GM23338 (cell line): ENCODE data around the gene ERFE. TPM values are rescaled to one million over a fixed set of nuclear protein-coding genes. Genes with fewer than 3 reads are reported as not detected.

Experiments used
- ATAC-seq: fragments of 200-7000 bp; cut with Tn5 transposase; 3 replicates; pipeline ENCODE4 v1.9.1; 2020
- DNase-seq: peaks from one replicate; pipeline ENCODE4 v3.0.0-alpha.2; 2015; ENCODE audit warnings: low spot score
- H2AFZ ChIP-seq: fragments of 200-600 bp; sonication (generic); 2 replicates; pipeline ENCODE4 v1.8.0; 2016; ENCODE audit warnings: antibody characterized with exemption, mild to moderate bottlenecking, moderate library complexity
- H3F3A ChIP-seq: fragments of 200-600 bp; sonication (generic); replicated peaks from 2 replicates; pipeline ENCODE4 v1.8.0; 2017; ENCODE audit warnings: antibody characterized with exemption, mixed run types, low read depth
- H3K27ac ChIP-seq: fragments of 200-600 bp; sonication (generic); 2 replicates; pipeline ENCODE4 v1.6.1; 2016; ENCODE audit warnings: low read depth
- H3K27me3 ChIP-seq: fragments of 200-600 bp; sonication (generic); 2 replicates; pipeline ENCODE4 v1.8.0; 2016; ENCODE audit warnings: mild to moderate bottlenecking, mixed run types, moderate library complexity; ENCODE audit not compliant: insufficient read depth
- H3K36me3 ChIP-seq: fragments of 200-600 bp; sonication (generic); 2 replicates; pipeline ENCODE4 v1.8.0; 2016; ENCODE audit warnings: mild to moderate bottlenecking; ENCODE audit not compliant: insufficient read depth
- H3K4me1 ChIP-seq: fragments of 200-600 bp; sonication (generic); 2 replicates; pipeline ENCODE4 v1.8.0; 2016; ENCODE audit warnings: mild to moderate bottlenecking, moderate library complexity; ENCODE audit not compliant: insufficient read depth
- H3K4me2 ChIP-seq: fragments of 200-600 bp; sonication (generic); 2 replicates; pipeline ENCODE4 v1.7.1; 2017; ENCODE audit warnings: mixed run types
- H3K4me3 ChIP-seq: fragments of 200-600 bp; sonication (generic); 2 replicates; pipeline ENCODE4 v1.6.1; 2016; ENCODE audit warnings: mixed run types
- H3K79me2 ChIP-seq: fragments of 200-600 bp; sonication (generic); replicated peaks from 2 replicates; pipeline ENCODE4 v1.8.0; 2017; ENCODE audit warnings: mild to moderate bottlenecking; ENCODE audit not compliant: insufficient read depth
- H3K9me2 ChIP-seq: fragments of 200-600 bp; sonication (generic); 2 replicates; pipeline ENCODE4 v1.8.0; 2017; ENCODE audit not compliant: insufficient read depth
- H4K20me1 ChIP-seq: fragments of 200-600 bp; sonication (generic); replicated peaks from 2 replicates; pipeline ENCODE4 v1.8.0; 2017; ENCODE audit warnings: mild to moderate bottlenecking; ENCODE audit not compliant: insufficient read depth
- H3K27ac Mint-ChIP-seq: 2 replicates; pipeline ENCODE4 v1.8.0; 2020; ENCODE audit warnings: inconsistent platforms, mild to moderate bottlenecking, moderate library complexity, mixed read lengths
- H3K27me3 Mint-ChIP-seq: 3 replicates; pipeline ENCODE4 v1.8.0; 2022; ENCODE audit warnings: low read depth, mild to moderate bottlenecking, moderate library complexity, mixed read lengths, inconsistent platforms; ENCODE audit not compliant: insufficient read depth, poor library complexity
- H3K36me3 Mint-ChIP-seq: 3 replicates; pipeline ENCODE4 v1.8.0; 2021; ENCODE audit warnings: low read depth, mild to moderate bottlenecking, inconsistent platforms, moderate library complexity, mixed read lengths
- H3K4me1 Mint-ChIP-seq: 3 replicates; pipeline ENCODE4 v1.8.0; 2020; ENCODE audit warnings: mild to moderate bottlenecking, inconsistent platforms, mixed read lengths
- H3K4me3 Mint-ChIP-seq: 3 replicates; pipeline ENCODE4 v1.8.0; 2021; ENCODE audit warnings: moderate library complexity, mild to moderate bottlenecking, inconsistent platforms, mixed read lengths
- H3K9me3 Mint-ChIP-seq: 3 replicates; pipeline ENCODE4 v1.8.0; 2020; ENCODE audit warnings: moderate library complexity, mild to moderate bottlenecking, inconsistent platforms, mixed read lengths
- CREB1 ChIP-seq: fragments of 250-450 bp; sonication (Bioruptor Pico); IDR thresholded peaks from 2 replicates; pipeline ENCODE4 v1.5.0; 2020; ENCODE audit warnings: low read depth, mild to moderate bottlenecking, moderate library complexity
- EZH2 ChIP-seq: fragments of 200-600 bp; sonication (generic); IDR thresholded peaks from one replicate; pipeline ENCODE4 v1.8.0; 2017; ENCODE audit warnings: antibody characterized with exemption, mild to moderate bottlenecking, low read depth; ENCODE audit not compliant: unreplicated experiment
- EZH2phosphoT487 ChIP-seq: fragments of 200-600 bp; sonication (generic); IDR thresholded peaks from one replicate; pipeline ENCODE4 v1.8.1; 2018; ENCODE audit warnings: antibody characterized with exemption; ENCODE audit not compliant: unreplicated experiment
- JUNB ChIP-seq: IDR thresholded peaks from one replicate; pipeline ENCODE4 v1.6.1; 2016; ENCODE audit warnings: antibody characterized with exemption; ENCODE audit not compliant: unreplicated experiment
- NANOG ChIP-seq: IDR thresholded peaks from 2 replicates; pipeline ENCODE4 v1.6.1; 2016; ENCODE audit warnings: antibody characterized with exemption, borderline replicate concordance
- POLR2AphosphoS5 ChIP-seq: IDR thresholded peaks from 2 replicates; pipeline ENCODE4 v1.6.1; 2016; ENCODE audit warnings: antibody characterized with exemption, low read depth
- ZNF114 ChIP-seq: fragments of 250-450 bp; sonication (Bioruptor Pico); IDR thresholded peaks from 2 replicates; pipeline ENCODE4 v1.5.0; 2020; ENCODE audit warnings: mild to moderate bottlenecking, moderate library complexity
- ZNF331 ChIP-seq: fragments of 250-450 bp; sonication (Bioruptor Pico); IDR thresholded peaks from 2 replicates; pipeline ENCODE4 v1.5.0; 2020; ENCODE audit warnings: low read depth, mild to moderate bottlenecking, moderate library complexity
- polyA plus RNA-seq: library from polyadenylated mRNA; unstranded; fragments of >200 nt; fragmentation: Nextera tagmentation; extraction: Ambion mirVana; gene quantifications from 2 replicates; pipeline ENCODE4 v1.2.1, GENCODE V29; 2016
- total RNA-seq: library from RNA; depleted of rRNA; stranded (reverse); fragments of >200 nt; shearing (Covaris generic); gene quantifications from 2 replicates; pipeline ENCODE4 v1.2.3, GENCODE V29; 2014
- TF ChIP-seq, protein P1 (sequence below), 2 experiments: fragments of 200-600 bp in 1 of 2; sonication (generic) in 1 of 2; conservative IDR thresholded peaks; 2 replicates each; pipeline versions ENCODE4 v1.5.1 to v1.6.1; 2016 to 2017; ENCODE audit warnings: antibody characterized with exemption in 2 of 2, low read depth in 2 of 2, mild to moderate bottlenecking in 2 of 2, moderate library complexity in 1 of 2
- TF ChIP-seq, protein P2 (sequence below): IDR thresholded peaks from 2 replicates; pipeline ENCODE4 v1.6.1; 2016; ENCODE audit warnings: antibody characterized with exemption
- TF ChIP-seq, protein P3 (sequence below): fragments of 250-450 bp; sonication (Bioruptor Pico); IDR thresholded peaks from 2 replicates; pipeline ENCODE4 v1.5.0; 2020; ENCODE audit warnings: mild to moderate bottlenecking, moderate library complexity

The ERFE gene
- total and polyA plus RNA-seq, 2 experiments from 2014 or later, result 1.0 to 3.3 TPM

DNA sequence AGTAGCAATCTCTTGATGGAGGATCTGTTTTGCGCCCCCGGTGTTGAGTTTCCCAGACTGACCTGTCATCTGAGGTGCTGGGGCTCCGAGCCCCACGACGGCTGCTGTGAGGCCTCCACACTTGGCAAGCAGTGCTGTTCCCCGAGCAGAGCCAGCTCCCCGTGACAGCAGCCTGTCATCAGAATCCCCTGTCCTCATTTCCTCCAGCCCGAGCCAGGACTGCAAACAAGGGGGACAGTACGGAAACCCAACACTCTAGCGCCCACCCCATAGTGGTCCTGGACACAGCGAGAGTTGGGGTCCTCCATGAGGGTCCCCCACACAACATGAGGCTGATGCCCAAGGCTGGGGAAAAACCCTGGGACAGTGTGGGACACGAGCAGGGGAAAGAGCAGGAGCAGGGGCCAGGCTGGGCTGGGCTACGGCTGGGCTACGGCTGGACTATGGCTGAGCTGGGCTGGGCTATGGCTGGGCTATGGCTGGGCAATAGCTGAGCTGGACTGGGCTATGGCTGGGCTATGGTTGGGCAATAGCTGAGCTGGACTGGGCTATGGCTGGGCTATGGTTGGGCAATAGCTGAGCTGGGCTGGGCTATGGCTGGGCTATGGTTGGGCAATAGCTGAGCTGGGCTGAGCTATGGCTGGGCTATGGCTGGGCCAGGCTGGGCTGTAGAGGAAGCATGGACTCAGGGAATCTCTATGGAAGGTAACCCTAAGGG is 21.8 kb upstream of the ERFE start:
- Mint-ChIP-seq H3K27ac (no peak overlapping the region), H3K9me3 (no peaks in the 10 kb centered on the region)

DNA sequence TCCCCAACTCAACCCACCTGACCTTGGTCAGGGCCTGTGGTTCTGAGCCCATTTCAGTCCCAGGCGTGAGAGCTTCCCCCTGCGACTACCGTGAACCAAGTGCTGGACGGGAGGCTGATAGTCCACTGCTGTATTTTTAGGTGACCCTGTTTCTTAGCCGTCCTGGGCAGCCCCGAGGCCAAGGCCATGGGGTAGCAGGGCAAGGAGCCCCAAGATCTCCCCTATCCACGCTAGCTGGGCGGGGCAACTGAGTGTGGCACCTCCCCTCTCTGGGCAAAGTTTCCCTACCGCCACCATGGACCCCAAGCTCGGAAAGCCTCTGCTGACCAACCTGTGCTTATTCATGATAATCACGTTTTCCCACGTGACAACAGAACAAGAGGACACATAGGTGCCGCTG is 20.9 kb upstream of the ERFE start:
- Mint-ChIP-seq H3K4me3 (no peak overlapping the region), H3K27me3 (peaks cover 8% of the 10 kb centered on the region), H3K27ac (no peak overlapping the region), H3K9me3 (no peaks in the 10 kb centered on the region), H3K4me1 (peaks cover 5% of the 10 kb centered on the region; the same call in 1 of the 3 replicates), H3K36me3 (no peaks in the 10 kb centered on the region)
- Histone ChIP-seq H2AFZ (no peak overlapping the region), H3K27me3 (no peaks in the 10 kb centered on the region), H3K4me1 (no peaks in the 10 kb centered on the region), H3K79me2 (no peaks in the 10 kb centered on the region), H3K4me3 (no peak overlapping the region), H3K4me2 (no peak overlapping the region), H3K9me2 (no peaks in the 10 kb centered on the region), H4K20me1 (no peaks in the 10 kb centered on the region), H3K36me3 (no peaks in the 10 kb centered on the region), H3F3A (no peaks in the 10 kb centered on the region), H3K27ac (no peak overlapping the region)
- DNase-seq (no peak), ATAC-seq (no peak)
- TF ChIP-seq ZNF114, result no peak
- no peak for TF ChIP-seq ZNF331 (CRISPR knock-in tag)
- TF ChIP-seq, protein P1, sequence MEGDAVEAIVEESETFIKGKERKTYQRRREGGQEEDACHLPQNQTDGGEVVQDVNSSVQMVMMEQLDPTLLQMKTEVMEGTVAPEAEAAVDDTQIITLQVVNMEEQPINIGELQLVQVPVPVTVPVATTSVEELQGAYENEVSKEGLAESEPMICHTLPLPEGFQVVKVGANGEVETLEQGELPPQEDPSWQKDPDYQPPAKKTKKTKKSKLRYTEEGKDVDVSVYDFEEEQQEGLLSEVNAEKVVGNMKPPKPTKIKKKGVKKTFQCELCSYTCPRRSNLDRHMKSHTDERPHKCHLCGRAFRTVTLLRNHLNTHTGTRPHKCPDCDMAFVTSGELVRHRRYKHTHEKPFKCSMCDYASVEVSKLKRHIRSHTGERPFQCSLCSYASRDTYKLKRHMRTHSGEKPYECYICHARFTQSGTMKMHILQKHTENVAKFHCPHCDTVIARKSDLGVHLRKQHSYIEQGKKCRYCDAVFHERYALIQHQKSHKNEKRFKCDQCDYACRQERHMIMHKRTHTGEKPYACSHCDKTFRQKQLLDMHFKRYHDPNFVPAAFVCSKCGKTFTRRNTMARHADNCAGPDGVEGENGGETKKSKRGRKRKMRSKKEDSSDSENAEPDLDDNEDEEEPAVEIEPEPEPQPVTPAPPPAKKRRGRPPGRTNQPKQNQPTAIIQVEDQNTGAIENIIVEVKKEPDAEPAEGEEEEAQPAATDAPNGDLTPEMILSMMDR (conservative IDR thresholded peaks at IDR 0.05; ENCODE audit: low read depth in 2 of 2), result no peak
- TF ChIP-seq, protein P2, sequence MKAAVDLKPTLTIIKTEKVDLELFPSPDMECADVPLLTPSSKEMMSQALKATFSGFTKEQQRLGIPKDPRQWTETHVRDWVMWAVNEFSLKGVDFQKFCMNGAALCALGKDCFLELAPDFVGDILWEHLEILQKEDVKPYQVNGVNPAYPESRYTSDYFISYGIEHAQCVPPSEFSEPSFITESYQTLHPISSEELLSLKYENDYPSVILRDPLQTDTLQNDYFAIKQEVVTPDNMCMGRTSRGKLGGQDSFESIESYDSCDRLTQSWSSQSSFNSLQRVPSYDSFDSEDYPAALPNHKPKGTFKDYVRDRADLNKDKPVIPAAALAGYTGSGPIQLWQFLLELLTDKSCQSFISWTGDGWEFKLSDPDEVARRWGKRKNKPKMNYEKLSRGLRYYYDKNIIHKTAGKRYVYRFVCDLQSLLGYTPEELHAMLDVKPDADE, result no peak
- TF ChIP-seq, protein P3, sequence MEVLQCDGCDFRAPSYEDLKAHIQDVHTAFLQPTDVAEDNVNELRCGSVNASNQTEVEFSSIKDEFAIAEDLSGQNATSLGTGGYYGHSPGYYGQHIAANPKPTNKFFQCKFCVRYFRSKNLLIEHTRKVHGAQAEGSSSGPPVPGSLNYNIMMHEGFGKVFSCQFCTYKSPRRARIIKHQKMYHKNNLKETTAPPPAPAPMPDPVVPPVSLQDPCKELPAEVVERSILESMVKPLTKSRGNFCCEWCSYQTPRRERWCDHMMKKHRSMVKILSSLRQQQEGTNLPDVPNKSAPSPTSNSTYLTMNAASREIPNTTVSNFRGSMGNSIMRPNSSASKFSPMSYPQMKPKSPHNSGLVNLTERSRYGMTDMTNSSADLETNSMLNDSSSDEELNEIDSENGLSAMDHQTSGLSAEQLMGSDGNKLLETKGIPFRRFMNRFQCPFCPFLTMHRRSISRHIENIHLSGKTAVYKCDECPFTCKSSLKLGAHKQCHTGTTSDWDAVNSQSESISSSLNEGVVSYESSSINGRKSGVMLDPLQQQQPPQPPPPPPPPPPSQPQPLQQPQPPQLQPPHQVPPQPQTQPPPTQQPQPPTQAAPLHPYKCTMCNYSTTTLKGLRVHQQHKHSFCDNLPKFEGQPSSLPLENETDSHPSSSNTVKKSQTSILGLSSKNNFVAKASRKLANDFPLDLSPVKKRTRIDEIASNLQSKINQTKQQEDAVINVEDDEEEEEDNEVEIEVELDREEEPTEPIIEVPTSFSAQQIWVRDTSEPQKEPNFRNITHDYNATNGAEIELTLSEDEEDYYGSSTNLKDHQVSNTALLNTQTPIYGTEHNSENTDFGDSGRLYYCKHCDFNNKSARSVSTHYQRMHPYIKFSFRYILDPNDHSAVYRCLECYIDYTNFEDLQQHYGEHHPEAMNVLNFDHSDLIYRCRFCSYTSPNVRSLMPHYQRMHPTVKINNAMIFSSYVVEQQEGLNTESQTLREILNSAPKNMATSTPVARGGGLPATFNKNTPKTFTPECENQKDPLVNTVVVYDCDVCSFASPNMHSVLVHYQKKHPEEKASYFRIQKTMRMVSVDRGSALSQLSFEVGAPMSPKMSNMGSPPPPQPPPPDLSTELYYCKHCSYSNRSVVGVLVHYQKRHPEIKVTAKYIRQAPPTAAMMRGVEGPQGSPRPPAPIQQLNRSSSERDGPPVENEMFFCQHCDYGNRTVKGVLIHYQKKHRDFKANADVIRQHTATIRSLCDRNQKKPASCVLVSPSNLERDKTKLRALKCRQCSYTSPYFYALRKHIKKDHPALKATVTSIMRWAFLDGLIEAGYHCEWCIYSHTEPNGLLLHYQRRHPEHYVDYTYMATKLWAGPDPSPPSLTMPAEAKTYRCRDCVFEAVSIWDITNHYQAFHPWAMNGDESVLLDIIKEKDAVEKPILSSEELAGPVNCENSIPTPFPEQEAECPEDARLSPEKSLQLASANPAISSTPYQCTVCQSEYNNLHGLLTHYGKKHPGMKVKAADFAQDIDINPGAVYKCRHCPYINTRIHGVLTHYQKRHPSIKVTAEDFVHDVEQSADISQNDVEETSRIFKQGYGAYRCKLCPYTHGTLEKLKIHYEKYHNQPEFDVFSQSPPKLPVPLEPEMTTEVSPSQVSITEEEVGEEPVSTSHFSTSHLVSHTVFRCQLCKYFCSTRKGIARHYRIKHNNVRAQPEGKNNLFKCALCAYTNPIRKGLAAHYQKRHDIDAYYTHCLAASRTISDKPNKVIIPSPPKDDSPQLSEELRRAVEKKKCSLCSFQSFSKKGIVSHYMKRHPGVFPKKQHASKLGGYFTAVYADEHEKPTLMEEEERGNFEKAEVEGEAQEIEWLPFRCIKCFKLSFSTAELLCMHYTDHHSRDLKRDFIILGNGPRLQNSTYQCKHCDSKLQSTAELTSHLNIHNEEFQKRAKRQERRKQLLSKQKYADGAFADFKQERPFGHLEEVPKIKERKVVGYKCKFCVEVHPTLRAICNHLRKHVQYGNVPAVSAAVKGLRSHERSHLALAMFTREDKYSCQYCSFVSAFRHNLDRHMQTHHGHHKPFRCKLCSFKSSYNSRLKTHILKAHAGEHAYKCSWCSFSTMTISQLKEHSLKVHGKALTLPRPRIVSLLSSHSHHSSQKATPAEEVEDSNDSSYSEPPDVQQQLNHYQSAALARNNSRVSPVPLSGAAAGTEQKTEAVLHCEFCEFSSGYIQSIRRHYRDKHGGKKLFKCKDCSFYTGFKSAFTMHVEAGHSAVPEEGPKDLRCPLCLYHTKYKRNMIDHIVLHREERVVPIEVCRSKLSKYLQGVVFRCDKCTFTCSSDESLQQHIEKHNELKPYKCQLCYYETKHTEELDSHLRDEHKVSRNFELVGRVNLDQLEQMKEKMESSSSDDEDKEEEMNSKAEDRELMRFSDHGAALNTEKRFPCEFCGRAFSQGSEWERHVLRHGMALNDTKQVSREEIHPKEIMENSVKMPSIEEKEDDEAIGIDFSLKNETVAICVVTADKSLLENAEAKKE, result no peak
- no peak for TF ChIP-seq POLR2AphosphoS5
- no peak for TF ChIP-seq CREB1 (CRISPR knock-in tag)
- TF ChIP-seq EZH2phosphoT487, result no peak
- TF ChIP-seq JUNB, result no peak
- no peak for TF ChIP-seq NANOG

More for the DNA sequence above, 21.8 kb upstream of the ERFE start:
- no peak for DNase-seq
- Histone ChIP-seq H2AFZ (no peak overlapping the region), H3K4me1 (no peaks in the 10 kb centered on the region), H4K20me1 (no peaks in the 10 kb centered on the region), H3K4me3 (no peak overlapping the region), H3K27me3 (no peaks in the 10 kb centered on the region), H3F3A (no peaks in the 10 kb centered on the region), H3K9me2 (no peaks in the 10 kb centered on the region), H3K27ac (no peak overlapping the region), H3K36me3 (no peaks in the 10 kb centered on the region), H3K4me2 (no peak overlapping the region), H3K79me2 (no peaks in the 10 kb centered on the region)
- no peak for ATAC-seq
- no peak for TF ChIP-seq JUNB
- TF ChIP-seq EZH2, result no peak
- TF ChIP-seq CREB1 (CRISPR knock-in tag), result no peak
- TF ChIP-seq ZNF114, result no peak
- no peak for TF ChIP-seq EZH2phosphoT487
- TF ChIP-seq POLR2AphosphoS5, result no peak
- Mint-ChIP-seq H3K4me1 (peaks cover 5% of the 10 kb centered on the region; the same call in 1 of the 3 replicates), H3K36me3 (no peaks in the 10 kb centered on the region), H3K4me3 (no peak overlapping the region), H3K27me3 (peaks cover 10% of the 10 kb centered on the region)
